Astrocyte (in vitro differentiated cells and primary cell): ENCODE results near the gene PARD3B. TPM values are rescaled to one million over a fixed set of nuclear protein-coding genes. Genes with fewer than 3 reads are reported as not detected.

Experiments
- DNase-seq: peaks from one replicate; pipeline ENCODE4 v3.0.0-alpha.2; 2010; ENCODE audit warnings: low read depth
- FAIRE-seq: peaks from 2 replicates; lab custom pipeline; 2011; peaks lifted over from hg19 to GRCh38; lab: Jason Lieb, UNC
- H2AFZ ChIP-seq: 2 replicates; pipeline ENCODE4 v1.6.0; 2012; ENCODE audit warnings: low read depth, low read length, inconsistent platforms
- H3K27ac ChIP-seq: 2 replicates; pipeline ENCODE4 v1.5.1; 2011; ENCODE audit warnings: low read depth, low read length, inconsistent platforms
- H3K27me3 ChIP-seq: 2 replicates; pipeline ENCODE4 v1.6.0; 2011; ENCODE audit warnings: low read length, inconsistent platforms; ENCODE audit not compliant: insufficient read depth
- H3K36me3 ChIP-seq: 2 replicates; pipeline ENCODE4 v1.5.1; 2011; ENCODE audit warnings: low read length, inconsistent platforms; ENCODE audit not compliant: insufficient read depth
- H3K4me1 ChIP-seq: 2 replicates; pipeline ENCODE4 v1.5.1; 2011; ENCODE audit warnings: low read length, inconsistent platforms; ENCODE audit not compliant: insufficient read depth
- H3K4me2 ChIP-seq: 2 replicates; pipeline ENCODE4 v1.6.0; 2012; ENCODE audit warnings: low read length, inconsistent platforms
- H3K4me3 ChIP-seq: 2 replicates; pipeline ENCODE4 v1.5.1; 2011; ENCODE audit warnings: low read depth, mild to moderate bottlenecking, low read length, inconsistent platforms; ENCODE audit not compliant: insufficient read depth
- H3K79me2 ChIP-seq: 2 replicates; pipeline ENCODE4 v1.6.0; 2012; ENCODE audit warnings: mild to moderate bottlenecking, low read length, inconsistent platforms; ENCODE audit not compliant: insufficient read depth
- H3K9ac ChIP-seq: 2 replicates; pipeline ENCODE4 v1.6.0; 2012; ENCODE audit warnings: mild to moderate bottlenecking, low read length, inconsistent platforms
- H3K9me3 ChIP-seq: 2 replicates; pipeline ENCODE4 v1.5.1; 2012; ENCODE audit warnings: low read depth, mild to moderate bottlenecking, low read length, inconsistent platforms; ENCODE audit not compliant: insufficient read depth
- H4K20me1 ChIP-seq: 2 replicates; pipeline ENCODE4 v1.6.0; 2012; ENCODE audit warnings: low read length, inconsistent platforms; ENCODE audit not compliant: insufficient read depth
- H3K27ac Mint-ChIP-seq: one replicate; pipeline ENCODE4 v1.8.0; 2021; ENCODE audit warnings: mild to moderate bottlenecking, mixed read lengths; ENCODE audit not compliant: unreplicated experiment
- H3K27me3 Mint-ChIP-seq: one replicate; pipeline ENCODE4 v1.8.0; 2021; ENCODE audit warnings: low read depth, mixed read lengths; ENCODE audit not compliant: unreplicated experiment
- H3K36me3 Mint-ChIP-seq: one replicate; pipeline ENCODE4 v1.8.0; 2021; ENCODE audit warnings: low read depth, mixed read lengths; ENCODE audit not compliant: unreplicated experiment
- H3K4me1 Mint-ChIP-seq: one replicate; pipeline ENCODE4 v1.8.0; 2021; ENCODE audit warnings: low read depth, mixed read lengths; ENCODE audit not compliant: unreplicated experiment
- H3K4me3 Mint-ChIP-seq: one replicate; pipeline ENCODE4 v1.8.0; 2021; ENCODE audit warnings: mild to moderate bottlenecking, moderate library complexity, mixed read lengths; ENCODE audit not compliant: unreplicated experiment
- H3K9me3 Mint-ChIP-seq: one replicate; pipeline ENCODE4 v1.8.0; 2021; ENCODE audit warnings: mild to moderate bottlenecking, mixed read lengths; ENCODE audit not compliant: unreplicated experiment
- EZH2 ChIP-seq: IDR thresholded peaks from 2 replicates; pipeline ENCODE4 v1.6.1; 2012; ENCODE audit warnings: mild to moderate bottlenecking, low read length, inconsistent platforms; ENCODE audit not compliant: insufficient read depth
- total RNA-seq: library from RNA; stranded (reverse); gene quantifications from 2 replicates; pipeline ENCODE4 v1.2.1, GENCODE V29; 2021
- TF ChIP-seq, protein P1 (sequence below): IDR thresholded peaks from 2 replicates; pipeline ENCODE4 v1.5.1; 2011; ENCODE audit warnings: low read depth, mild to moderate bottlenecking, inconsistent platforms, low read length, moderate library complexity; ENCODE audit not compliant: insufficient read depth

Gene PARD3B
- total RNA-seq, 1 donor from 2014 or later: 6.5 TPM

GRCh38 chr2:205500951-205501350, 955.7 kb downstream of the PARD3B start:
- Histone ChIP-seq H4K20me1 (no peaks in the 10 kb centered on the region), H3K79me2 (no peaks in the 10 kb centered on the region), H3K4me3 (no peak overlapping the region), H2AFZ (no peak overlapping the region), H3K27me3 (no peaks in the 10 kb centered on the region), H3K36me3 (no peaks in the 10 kb centered on the region), H3K4me2 (no peak overlapping the region), H3K9me3 (no peaks in the 10 kb centered on the region), H3K9ac (no peak overlapping the region), H3K27ac (no peak overlapping the region), H3K4me1 (peaks cover 10% of the 10 kb centered on the region)
- no peak for DNase-seq
- FAIRE-seq: no peak
- H3K9me3 Mint-ChIP-seq: no peaks in the 10 kb centered on the region
- H3K27me3 Mint-ChIP-seq: peaks cover 5% of the 10 kb centered on the region
- H3K4me1 Mint-ChIP-seq: peaks cover 9% of the 10 kb centered on the region
- TF ChIP-seq, protein P1, sequence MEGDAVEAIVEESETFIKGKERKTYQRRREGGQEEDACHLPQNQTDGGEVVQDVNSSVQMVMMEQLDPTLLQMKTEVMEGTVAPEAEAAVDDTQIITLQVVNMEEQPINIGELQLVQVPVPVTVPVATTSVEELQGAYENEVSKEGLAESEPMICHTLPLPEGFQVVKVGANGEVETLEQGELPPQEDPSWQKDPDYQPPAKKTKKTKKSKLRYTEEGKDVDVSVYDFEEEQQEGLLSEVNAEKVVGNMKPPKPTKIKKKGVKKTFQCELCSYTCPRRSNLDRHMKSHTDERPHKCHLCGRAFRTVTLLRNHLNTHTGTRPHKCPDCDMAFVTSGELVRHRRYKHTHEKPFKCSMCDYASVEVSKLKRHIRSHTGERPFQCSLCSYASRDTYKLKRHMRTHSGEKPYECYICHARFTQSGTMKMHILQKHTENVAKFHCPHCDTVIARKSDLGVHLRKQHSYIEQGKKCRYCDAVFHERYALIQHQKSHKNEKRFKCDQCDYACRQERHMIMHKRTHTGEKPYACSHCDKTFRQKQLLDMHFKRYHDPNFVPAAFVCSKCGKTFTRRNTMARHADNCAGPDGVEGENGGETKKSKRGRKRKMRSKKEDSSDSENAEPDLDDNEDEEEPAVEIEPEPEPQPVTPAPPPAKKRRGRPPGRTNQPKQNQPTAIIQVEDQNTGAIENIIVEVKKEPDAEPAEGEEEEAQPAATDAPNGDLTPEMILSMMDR: no peak
- no peak for TF ChIP-seq EZH2
- H3K27ac Mint-ChIP-seq: no peak overlapping the region
- H3K36me3 Mint-ChIP-seq: peaks cover 3% of the 10 kb centered on the region
- no peak overlapping the region for H3K4me3 Mint-ChIP-seq

DNA sequence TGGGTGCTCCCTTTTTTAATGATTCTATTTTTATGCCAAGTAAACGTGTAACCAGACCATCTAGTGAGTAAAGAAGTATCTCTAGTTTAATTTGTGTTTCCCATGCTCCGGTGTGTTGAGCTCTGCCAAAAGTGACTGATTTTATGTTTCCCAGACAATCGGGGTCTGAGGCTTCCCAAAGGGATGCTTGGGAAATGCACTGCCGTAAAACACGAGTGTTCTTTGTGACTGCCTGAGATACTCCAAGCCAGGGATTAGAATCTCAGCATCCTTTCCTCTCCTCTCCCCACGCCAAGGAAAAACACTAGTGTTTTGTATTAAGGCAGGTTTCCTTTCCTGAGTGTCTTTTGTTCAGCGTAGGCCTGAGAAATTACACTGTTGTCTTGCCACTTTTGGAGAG, 956.6 kb downstream of the PARD3B start:
- H3K9me3 ChIP-seq: no peaks in the 10 kb centered on the region
- no peaks in the 10 kb centered on the region for H3K9me3 Mint-ChIP-seq
- peaks cover 5% of the 10 kb centered on the region for H3K27me3 Mint-ChIP-seq
- no peaks in the 10 kb centered on the region for H3K27me3 ChIP-seq
- no peak overlapping the region for H3K4me2 ChIP-seq
- no peak overlapping the region for H2AFZ ChIP-seq
- H3K4me1 ChIP-seq: peaks cover 3% of the 10 kb centered on the region
- H4K20me1 ChIP-seq: no peaks in the 10 kb centered on the region
- H3K36me3 Mint-ChIP-seq: peaks cover 3% of the 10 kb centered on the region
- H3K27ac ChIP-seq: no peak overlapping the region
- no peak overlapping the region for H3K9ac ChIP-seq
- DNase-seq: no peak
- no peak overlapping the region for H3K27ac Mint-ChIP-seq
- TF ChIP-seq, protein P1: no peak
- TF ChIP-seq EZH2: no peak
- no peaks in the 10 kb centered on the region for H3K36me3 ChIP-seq
- H3K4me1 Mint-ChIP-seq: peaks cover 3% of the 10 kb centered on the region
- H3K79me2 ChIP-seq: no peaks in the 10 kb centered on the region
- H3K4me3 Mint-ChIP-seq: no peak overlapping the region
- H3K4me3 ChIP-seq: no peak overlapping the region
- FAIRE-seq: no peak

GRCh38 chr2:205505371-205505770, 960.1 kb downstream of the PARD3B start:
- Histone ChIP-seq H3K4me1 (peaks cover 3% of the 10 kb centered on the region), H3K4me2 (no peak overlapping the region), H3K4me3 (no peak overlapping the region), H3K9ac (no peak overlapping the region), H2AFZ (no peak overlapping the region), H3K36me3 (no peaks in the 10 kb centered on the region), H4K20me1 (no peaks in the 10 kb centered on the region), H3K79me2 (no peaks in the 10 kb centered on the region), H3K27ac (no peak overlapping the region), H3K27me3 (no peaks in the 10 kb centered on the region), H3K9me3 (no peaks in the 10 kb centered on the region)
- H3K36me3 Mint-ChIP-seq: peaks cover 3% of the 10 kb centered on the region
- TF ChIP-seq, protein P1: no peak
- no peak for TF ChIP-seq EZH2
- no peak overlapping the region for H3K4me3 Mint-ChIP-seq
- no peak overlapping the region for H3K27ac Mint-ChIP-seq
- DNase-seq (no peak), FAIRE-seq (no peak)
- H3K9me3 Mint-ChIP-seq: no peaks in the 10 kb centered on the region
- peaks cover 2% of the 10 kb centered on the region for H3K4me1 Mint-ChIP-seq
- peaks cover 5% of the 10 kb centered on the region for H3K27me3 Mint-ChIP-seq
